Measurements from ENCODE around the gene TBC1D12. TPM values are rescaled to one million over a fixed set of nuclear protein-coding genes. Genes with fewer than 3 reads are reported as not detected.

The TBC1D12 gene
- total RNA-seq (7.7 and 8.5 TPM in 2 replicates), polyA plus RNA-seq (3.3 and 5.3 TPM in 2 replicates)

GRCh38 chr10:94402204-94402842 is at the start of gene TBC1D12:
TBC1D12 (plus strand) TSS chr10:94402541; CDS start chr10:94402614, 73 bp downstream.
- Histone ChIP-seq H3K4me1 (ENCODE audit: low read depth) (peaks cover 6% of the 10 kb centered on the region), H3K27ac (peak within 1 kb of the TSS; percentile 80)

GRCh38 chr10:94353336-94353735 is 49.0 kb upstream of the TBC1D12 start:
- TF ChIP-seq CTCF (IDR thresholded peaks at IDR 0.05; ENCODE audit: low read depth, low read length) = no peak
- Histone ChIP-seq H3K36me3 (peaks cover 55% of the 10 kb centered on the region), H3K4me3 (no peak overlapping the region), H3K9me3 (ENCODE audit: low read depth) (no peaks in the 10 kb centered on the region), H3K27me3 (no peaks in the 10 kb centered on the region), H3K27ac (no peak overlapping the region), H3K4me1 (ENCODE audit: low read depth) (no peaks in the 10 kb centered on the region)
- DNase-seq (ENCODE audit: low read depth in 1 of 2, low spot score in 1 of 2) = peak in 1 of 2 donors; percentile 4

More at GRCh38 chr10:94402204-94402842, at the start of gene TBC1D12:
- no peak for TF ChIP-seq CTCF (IDR thresholded peaks at IDR 0.05; ENCODE audit: low read depth, low read length)
- Histone ChIP-seq H3K9me3 (ENCODE audit: low read depth) (no peaks in the 10 kb centered on the region), H3K36me3 (no peaks in the 10 kb centered on the region), H3K4me3 (peak within 1 kb of the TSS; percentile 85), H3K27me3 (no peaks in the 10 kb centered on the region)
- DNase-seq (ENCODE audit: low read depth in 1 of 2, low spot score in 1 of 2) = peak; percentile 94 to 98

GRCh38 chr10:94355841-94356240 is 46.5 kb upstream of the TBC1D12 start:
- no peak overlapping the region for H3K4me3 ChIP-seq
- peaks cover 45% of the 10 kb centered on the region for H3K36me3 ChIP-seq
- DNase-seq (ENCODE audit: low read depth in 1 of 2, low spot score in 1 of 2) = no peak
- H3K27me3 ChIP-seq = no peaks in the 10 kb centered on the region
- H3K27ac ChIP-seq = no peak overlapping the region
- TF ChIP-seq CTCF (IDR thresholded peaks at IDR 0.05; ENCODE audit: low read depth, low read length) = no peak
- H3K4me1 ChIP-seq (ENCODE audit: low read depth) = no peaks in the 10 kb centered on the region
- no peaks in the 10 kb centered on the region for H3K9me3 ChIP-seq (ENCODE audit: low read depth)

GRCh38 chr10:94357193-94357592 is 45.1 kb upstream of the TBC1D12 start:
- Histone ChIP-seq H3K27me3 (no peaks in the 10 kb centered on the region), H3K36me3 (peaks cover 38% of the 10 kb centered on the region), H3K27ac (no peak overlapping the region), H3K4me1 (ENCODE audit: low read depth) (peaks cover 6% of the 10 kb centered on the region), H3K4me3 (no peak overlapping the region), H3K9me3 (ENCODE audit: low read depth) (no peaks in the 10 kb centered on the region)
- no peak for TF ChIP-seq CTCF (IDR thresholded peaks at IDR 0.05; ENCODE audit: low read depth, low read length)
- DNase-seq (ENCODE audit: low read depth in 1 of 2, low spot score in 1 of 2) = no peak

GRCh38 chr10:94358480-94358879 is 43.9 kb upstream of the TBC1D12 start:
- H3K36me3 ChIP-seq = peaks cover 30% of the 10 kb centered on the region
- H3K27ac ChIP-seq = no peak overlapping the region

More at GRCh38 chr10:94358480-94358879, 43.9 kb upstream of the TBC1D12 start:
- Histone ChIP-seq H3K4me1 (ENCODE audit: low read depth) (peaks cover 6% of the 10 kb centered on the region), H3K4me3 (no peak overlapping the region), H3K9me3 (ENCODE audit: low read depth) (no peaks in the 10 kb centered on the region), H3K27me3 (no peaks in the 10 kb centered on the region)
- DNase-seq (ENCODE audit: low read depth in 1 of 2, low spot score in 1 of 2) = peak in 1 of 2 donors; percentile 90
- TF ChIP-seq CTCF (IDR thresholded peaks at IDR 0.05; ENCODE audit: low read depth, low read length) = no peak

Data from cardiac muscle cell (in vitro differentiated cells and primary cell).